Tibial nerve (tissue), 4 donors: Measurements from ENCODE around the gene HTR1D.

ENCODE experiments used
- EP300 ChIP-seq, 2 donors: sonication (generic); formaldehyde crosslinking; IDR thresholded peaks; one replicate each; pipeline ENCODE4 v1.6.1; 2017; ENCODE audit warnings: antibody characterized with exemption in 2 of 2, mild to moderate bottlenecking in 1 of 2
- POLR2A ChIP-seq, 2 donors: fragments of 450-650 bp; IDR thresholded peaks; one replicate each; pipeline ENCODE4 v1.6.1; 2017; ENCODE audit warnings: antibody characterized with exemption in 2 of 2, mild to moderate bottlenecking in 2 of 2, moderate library complexity in 2 of 2
- TF ChIP-seq, protein P1 (sequence below), 5 experiments: fragments of 200-600 bp in 3 of 5; fragments of 450-650 bp in 2 of 5; sonication (generic) in 3 of 5; IDR thresholded peaks; one replicate each; pipeline ENCODE4 v1.5.1; 2016 to 2019; ENCODE audit warnings: antibody characterized with exemption in 5 of 5, mild to moderate bottlenecking in 3 of 5, moderate library complexity in 2 of 5

DNA sequence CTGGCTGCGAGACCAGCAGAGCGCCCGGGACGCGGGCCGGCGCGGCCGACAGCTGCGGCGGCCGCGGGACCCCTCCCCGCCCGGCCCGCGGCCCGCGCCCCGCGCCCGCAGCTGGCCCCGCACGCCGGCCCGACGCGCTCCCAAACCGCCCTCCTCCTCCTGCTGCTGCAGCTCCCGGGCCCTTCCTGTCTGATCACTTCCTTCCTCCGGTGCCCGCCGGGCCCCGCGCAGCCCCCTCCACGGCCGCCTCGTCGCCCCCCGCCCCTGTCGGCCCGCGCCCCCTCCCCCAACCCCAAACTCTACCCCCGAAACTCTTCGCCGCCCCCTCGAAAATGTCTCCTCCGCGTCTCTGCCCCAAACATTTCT is 49.2 kb downstream of the HTR1D start:
- TF ChIP-seq POLR2A (IDR thresholded peaks at IDR 0.05), result no peak
- TF ChIP-seq, protein P1, sequence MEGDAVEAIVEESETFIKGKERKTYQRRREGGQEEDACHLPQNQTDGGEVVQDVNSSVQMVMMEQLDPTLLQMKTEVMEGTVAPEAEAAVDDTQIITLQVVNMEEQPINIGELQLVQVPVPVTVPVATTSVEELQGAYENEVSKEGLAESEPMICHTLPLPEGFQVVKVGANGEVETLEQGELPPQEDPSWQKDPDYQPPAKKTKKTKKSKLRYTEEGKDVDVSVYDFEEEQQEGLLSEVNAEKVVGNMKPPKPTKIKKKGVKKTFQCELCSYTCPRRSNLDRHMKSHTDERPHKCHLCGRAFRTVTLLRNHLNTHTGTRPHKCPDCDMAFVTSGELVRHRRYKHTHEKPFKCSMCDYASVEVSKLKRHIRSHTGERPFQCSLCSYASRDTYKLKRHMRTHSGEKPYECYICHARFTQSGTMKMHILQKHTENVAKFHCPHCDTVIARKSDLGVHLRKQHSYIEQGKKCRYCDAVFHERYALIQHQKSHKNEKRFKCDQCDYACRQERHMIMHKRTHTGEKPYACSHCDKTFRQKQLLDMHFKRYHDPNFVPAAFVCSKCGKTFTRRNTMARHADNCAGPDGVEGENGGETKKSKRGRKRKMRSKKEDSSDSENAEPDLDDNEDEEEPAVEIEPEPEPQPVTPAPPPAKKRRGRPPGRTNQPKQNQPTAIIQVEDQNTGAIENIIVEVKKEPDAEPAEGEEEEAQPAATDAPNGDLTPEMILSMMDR (IDR thresholded peaks at IDR 0.05), result no peak
- no peak for TF ChIP-seq EP300 (IDR thresholded peaks at IDR 0.05)
